Kidney (tissue), 14 donors: Measurements from ENCODE around the gene TOGARAM1. TPM values are rescaled to one million over a fixed set of nuclear protein-coding genes. Genes with fewer than 3 reads are reported as not detected.

Experiments used
- DNase-seq, 5 donors: peaks; one replicate each; pipeline ENCODE4 v3.0.0-alpha.2; 2013 to 2020
- FAIRE-seq: peaks from 2 replicates; lab custom pipeline; 2012; peaks lifted over from hg19 to GRCh38; lab: Jason Lieb, UNC
- H3K27ac ChIP-seq, 2 donors: one replicate each; pipeline ENCODE4 v1.7.0; 2013; ENCODE audit warnings: low read depth in 2 of 2, low read length in 2 of 2, inconsistent platforms in 1 of 2
- H3K27me3 ChIP-seq: one replicate; pipeline ENCODE4 v1.7.1; 2013; ENCODE audit warnings: low read length, inconsistent platforms; ENCODE audit not compliant: control insufficient read depth, insufficient read depth
- H3K36me3 ChIP-seq, 3 donors: one replicate each; pipeline versions ENCODE4 v1.7.0 to v1.7.1; 2013; ENCODE audit warnings: low read length in 3 of 3, control low read depth in 1 of 3, inconsistent platforms in 1 of 3; ENCODE audit not compliant: insufficient read depth in 3 of 3, control insufficient read depth in 2 of 3
- H3K4me1 ChIP-seq, 3 donors: one replicate each; pipeline versions ENCODE4 v1.7.0 to v1.7.1; 2013; ENCODE audit warnings: low read length in 3 of 3, inconsistent platforms in 1 of 3, low read depth in 1 of 3; ENCODE audit not compliant: control insufficient read depth in 2 of 3, insufficient read depth in 2 of 3
- H3K4me3 ChIP-seq, 3 donors: one replicate each; pipeline versions ENCODE4 v1.7.0 to v1.8.1; 2013; ENCODE audit warnings: low read length in 3 of 3, control low read depth in 1 of 3, inconsistent platforms in 1 of 3
- H3K9ac ChIP-seq, 3 donors: one replicate each; pipeline versions ENCODE4 v1.7.0 to v1.7.1; 2013; ENCODE audit warnings: low read length in 3 of 3, control low read depth in 1 of 3, inconsistent platforms in 1 of 3
- H3K9me3 ChIP-seq, 3 donors: one replicate each; pipeline versions ENCODE4 v1.7.0 to v1.7.1; 2013; ENCODE audit warnings: low read length in 3 of 3, control low read depth in 1 of 3, inconsistent platforms in 1 of 3; ENCODE audit not compliant: control insufficient read depth in 2 of 3, insufficient read depth in 1 of 3
- intact Hi-C: fragments of 100-400 bp; cut with DNase I; formaldehyde crosslinking; loops from one replicate; pipeline ENCODE4 v1.11.1; 2022
- polyA plus RNA-seq: library from polyadenylated mRNA; stranded (reverse); fragments of 350-450 nt; fragmentation: Illumina TruSeq; extraction: RNeasy Lipid Tissue Mini Kit (QIAGEN cat#74804); gene quantifications from one replicate; pipeline ENCODE4 v1.2.3, GENCODE V29; 2014; ENCODE audit warnings: low read depth, low replicate concordance; ENCODE audit not compliant: insufficient read depth
- total RNA-seq: library from RNA; stranded (reverse); fragmentation: NEBNext Ultra II Directional; extraction: Animal tissue kit (Norgen Biotek cat#: 25700); gene quantifications from one replicate; pipeline ENCODE4 v1.2.1, GENCODE V29; 2021
- TF ChIP-seq, protein P1 (sequence below): IDR thresholded peaks from 3 replicates; pipeline ENCODE4 v1.5.1; 2012; ENCODE audit warnings: mild to moderate bottlenecking, moderate library complexity, borderline replicate concordance; ENCODE audit not compliant: insufficient read depth; ENCODE audit errors: extremely low read depth
- donor health status: control.
- donor health status: control.
- donor health status: control.
- donor health status: control.
- donor health status: control.
- donor health status: DM: yes; HTN: yes; CAD: no.
- donor health status: Normal renal cell carcinoma (clear cell type).

Gene TOGARAM1
- total and polyA plus RNA-seq, 2 donors from 2014 or later: 9.5 to 25.6 TPM

GRCh38 chr14:45051896-45052295 is 89.9 kb downstream of the TOGARAM1 start:
- Histone ChIP-seq H3K4me3 (no peak overlapping the region), H3K4me1 (no peaks in the 10 kb centered on the region), H3K27ac (no peak overlapping the region), H3K9me3 (peaks cover 0 to 4% (median 4%) of the 10 kb centered on the region in 3 donors), H3K36me3 (no peaks in the 10 kb centered on the region), H3K9ac (no peak overlapping the region), H3K27me3 (no peaks in the 10 kb centered on the region)
- intact Hi-C loops: no loop called here
- DNase-seq (no peak), FAIRE-seq (no peak)
- TF ChIP-seq, protein P1, sequence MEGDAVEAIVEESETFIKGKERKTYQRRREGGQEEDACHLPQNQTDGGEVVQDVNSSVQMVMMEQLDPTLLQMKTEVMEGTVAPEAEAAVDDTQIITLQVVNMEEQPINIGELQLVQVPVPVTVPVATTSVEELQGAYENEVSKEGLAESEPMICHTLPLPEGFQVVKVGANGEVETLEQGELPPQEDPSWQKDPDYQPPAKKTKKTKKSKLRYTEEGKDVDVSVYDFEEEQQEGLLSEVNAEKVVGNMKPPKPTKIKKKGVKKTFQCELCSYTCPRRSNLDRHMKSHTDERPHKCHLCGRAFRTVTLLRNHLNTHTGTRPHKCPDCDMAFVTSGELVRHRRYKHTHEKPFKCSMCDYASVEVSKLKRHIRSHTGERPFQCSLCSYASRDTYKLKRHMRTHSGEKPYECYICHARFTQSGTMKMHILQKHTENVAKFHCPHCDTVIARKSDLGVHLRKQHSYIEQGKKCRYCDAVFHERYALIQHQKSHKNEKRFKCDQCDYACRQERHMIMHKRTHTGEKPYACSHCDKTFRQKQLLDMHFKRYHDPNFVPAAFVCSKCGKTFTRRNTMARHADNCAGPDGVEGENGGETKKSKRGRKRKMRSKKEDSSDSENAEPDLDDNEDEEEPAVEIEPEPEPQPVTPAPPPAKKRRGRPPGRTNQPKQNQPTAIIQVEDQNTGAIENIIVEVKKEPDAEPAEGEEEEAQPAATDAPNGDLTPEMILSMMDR: no peak

GRCh38 chr14:45057349-45057748 is 95.4 kb downstream of the TOGARAM1 start:
- H3K4me1 ChIP-seq: no peaks in the 10 kb centered on the region
- H3K9me3 ChIP-seq: peaks cover 0 to 4% (median 4%) of the 10 kb centered on the region in 3 donors
- FAIRE-seq (no peak), DNase-seq (no peak)
- no peaks in the 10 kb centered on the region for H3K27me3 ChIP-seq
- no peak overlapping the region for H3K9ac ChIP-seq
- no peak overlapping the region for H3K27ac ChIP-seq
- H3K36me3 ChIP-seq: no peaks in the 10 kb centered on the region
- TF ChIP-seq, protein P1: no peak
- H3K4me3 ChIP-seq: no peak overlapping the region
- intact Hi-C loops: no loop called here

DNA sequence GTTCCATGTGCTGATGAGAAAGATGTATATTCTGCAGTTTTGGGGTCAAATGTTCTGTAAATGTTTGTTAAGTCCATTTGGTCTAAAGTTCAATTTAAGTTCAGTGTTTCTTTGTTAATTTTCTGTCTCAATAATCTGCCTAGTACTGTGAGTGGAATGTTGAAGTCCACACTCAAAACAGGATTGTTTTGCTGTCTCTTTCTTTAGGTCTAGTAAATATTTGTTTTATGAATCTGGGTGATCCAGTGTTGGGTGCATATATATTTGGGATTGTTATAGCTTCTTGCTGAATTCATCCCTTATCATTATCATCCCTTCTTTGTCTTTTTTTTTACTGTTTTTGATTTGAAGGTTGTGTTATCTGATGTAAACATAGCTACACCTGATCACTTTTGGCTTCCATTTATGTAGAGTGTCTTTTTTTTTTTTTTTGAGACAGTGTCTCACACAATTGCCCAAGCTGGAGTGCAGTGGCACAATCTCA is 95.9 kb downstream of the TOGARAM1 start:
- Histone ChIP-seq H3K4me3 (no peak overlapping the region), H3K36me3 (no peaks in the 10 kb centered on the region), H3K27ac (no peak overlapping the region), H3K27me3 (no peaks in the 10 kb centered on the region), H3K9ac (no peak overlapping the region), H3K4me1 (no peaks in the 10 kb centered on the region), H3K9me3 (peaks cover 0 to 4% (median 4%) of the 10 kb centered on the region in 3 donors)
- DNase-seq (no peak), FAIRE-seq (no peak)
- TF ChIP-seq, protein P1: no peak
- intact Hi-C loops: no loop called here

DNA sequence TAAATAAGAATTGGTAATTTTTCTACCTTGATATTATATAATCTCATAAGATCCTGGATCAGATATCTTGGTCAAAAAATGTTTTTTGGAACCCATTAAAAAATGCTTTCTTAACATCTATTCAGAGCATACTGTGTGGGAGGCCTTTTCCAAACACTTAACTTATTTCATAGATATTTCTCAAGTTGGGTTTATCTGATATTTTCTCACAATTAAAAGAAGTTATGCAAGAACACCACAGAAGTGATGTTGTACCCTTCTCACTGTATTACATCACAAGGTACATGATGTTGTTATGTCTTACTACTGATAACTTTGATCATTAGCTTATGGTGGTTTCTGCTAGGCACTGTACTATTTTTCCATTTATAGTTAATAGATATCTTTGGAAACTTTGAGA is 98.6 kb downstream of the TOGARAM1 start:
- no peak for DNase-seq
- Histone ChIP-seq H3K9ac (no peak overlapping the region), H3K4me3 (no peak overlapping the region), H3K9me3 (peaks cover 0 to 4% (median 4%) of the 10 kb centered on the region in 3 donors), H3K27me3 (no peaks in the 10 kb centered on the region), H3K4me1 (no peaks in the 10 kb centered on the region), H3K27ac (no peak overlapping the region), H3K36me3 (no peaks in the 10 kb centered on the region)
- no peak for FAIRE-seq
- TF ChIP-seq, protein P1: no peak
- intact Hi-C loops: no loop called here
